Fibroblast of lung (primary cell): ENCODE measurements around the gene EFNA5.

ENCODE experiments used
- EZH2 ChIP-seq: IDR thresholded peaks from 2 replicates; pipeline ENCODE4 v1.5.1; 2012; ENCODE audit warnings: low read length, control low read depth, mild to moderate bottlenecking; ENCODE audit errors: missing control alignments
- TF ChIP-seq, protein P1 (sequence below), 2 donors: IDR thresholded peaks in 1 of 2; conservative IDR thresholded peaks in 1 of 2; 1 replicate in 1 of 2; 2 replicates in 1 of 2; pipeline ENCODE4 v1.5.1; 2011 to 2012; ENCODE audit warnings: low read length in 2 of 2, control low read depth in 1 of 2, inconsistent platforms in 1 of 2, low read depth in 1 of 2, mild to moderate bottlenecking in 1 of 2

GRCh38 chr5:107538331-107538730 is 132.4 kb downstream of the EFNA5 start:
- TF ChIP-seq, protein P1, sequence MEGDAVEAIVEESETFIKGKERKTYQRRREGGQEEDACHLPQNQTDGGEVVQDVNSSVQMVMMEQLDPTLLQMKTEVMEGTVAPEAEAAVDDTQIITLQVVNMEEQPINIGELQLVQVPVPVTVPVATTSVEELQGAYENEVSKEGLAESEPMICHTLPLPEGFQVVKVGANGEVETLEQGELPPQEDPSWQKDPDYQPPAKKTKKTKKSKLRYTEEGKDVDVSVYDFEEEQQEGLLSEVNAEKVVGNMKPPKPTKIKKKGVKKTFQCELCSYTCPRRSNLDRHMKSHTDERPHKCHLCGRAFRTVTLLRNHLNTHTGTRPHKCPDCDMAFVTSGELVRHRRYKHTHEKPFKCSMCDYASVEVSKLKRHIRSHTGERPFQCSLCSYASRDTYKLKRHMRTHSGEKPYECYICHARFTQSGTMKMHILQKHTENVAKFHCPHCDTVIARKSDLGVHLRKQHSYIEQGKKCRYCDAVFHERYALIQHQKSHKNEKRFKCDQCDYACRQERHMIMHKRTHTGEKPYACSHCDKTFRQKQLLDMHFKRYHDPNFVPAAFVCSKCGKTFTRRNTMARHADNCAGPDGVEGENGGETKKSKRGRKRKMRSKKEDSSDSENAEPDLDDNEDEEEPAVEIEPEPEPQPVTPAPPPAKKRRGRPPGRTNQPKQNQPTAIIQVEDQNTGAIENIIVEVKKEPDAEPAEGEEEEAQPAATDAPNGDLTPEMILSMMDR (conservative IDR thresholded peaks at IDR 0.05 in 1 of 2, IDR thresholded peaks at IDR 0.05 in 1 of 2; ENCODE audit: low read depth in 1 of 2, low read length in 2 of 2), result no peak
- no peak for TF ChIP-seq EZH2
